Measurements from ENCODE around the gene MTG1.
A peak's percentile ranks its signal among the peaks of the same experiment; 100 is the strongest.
"Not testable (repeated sequence)": the region's sequence is repeated elsewhere in the genome, so short reads cannot be mapped to it uniquely, and the experiment has no call there.

The MTG1 gene

DNA sequence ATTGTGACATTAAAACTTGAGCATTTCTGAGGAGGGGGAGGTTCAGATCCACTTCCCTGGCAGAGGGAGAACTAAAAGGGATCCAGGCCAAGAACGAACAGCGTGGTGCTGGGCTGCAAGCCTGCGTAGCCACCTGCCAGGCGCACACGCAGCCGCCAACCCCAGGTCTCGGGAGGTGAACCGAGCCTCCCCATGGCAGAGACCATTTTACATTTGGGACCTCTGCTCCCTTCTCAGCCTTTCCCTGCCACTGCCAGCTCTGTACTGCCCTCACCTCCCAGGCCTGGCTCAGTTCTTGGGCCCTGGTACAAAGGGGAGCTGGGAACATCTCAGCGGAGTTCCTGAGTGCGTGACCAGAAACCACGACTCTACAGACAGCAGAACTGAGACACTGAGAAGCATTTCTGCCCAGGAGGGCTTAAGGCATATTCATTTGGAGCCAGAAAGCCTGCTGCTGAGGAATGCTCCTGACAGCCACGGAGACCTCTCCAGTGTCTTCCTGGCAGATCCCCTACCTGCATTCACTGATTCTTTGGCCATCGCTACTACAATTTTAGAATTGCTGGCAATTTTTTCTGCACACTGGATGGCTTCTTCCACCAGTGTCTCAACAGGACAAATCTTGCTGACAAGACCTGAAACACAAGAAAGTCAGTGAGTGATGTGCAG is 28.4 kb upstream of the MTG1 start:
- no peak for DNase-seq (ENCODE audit: low read depth)
- H3K4me3 ChIP-seq (ENCODE audit: low read depth, low read length), result no peak overlapping the region
- TF ChIP-seq, protein P1, sequence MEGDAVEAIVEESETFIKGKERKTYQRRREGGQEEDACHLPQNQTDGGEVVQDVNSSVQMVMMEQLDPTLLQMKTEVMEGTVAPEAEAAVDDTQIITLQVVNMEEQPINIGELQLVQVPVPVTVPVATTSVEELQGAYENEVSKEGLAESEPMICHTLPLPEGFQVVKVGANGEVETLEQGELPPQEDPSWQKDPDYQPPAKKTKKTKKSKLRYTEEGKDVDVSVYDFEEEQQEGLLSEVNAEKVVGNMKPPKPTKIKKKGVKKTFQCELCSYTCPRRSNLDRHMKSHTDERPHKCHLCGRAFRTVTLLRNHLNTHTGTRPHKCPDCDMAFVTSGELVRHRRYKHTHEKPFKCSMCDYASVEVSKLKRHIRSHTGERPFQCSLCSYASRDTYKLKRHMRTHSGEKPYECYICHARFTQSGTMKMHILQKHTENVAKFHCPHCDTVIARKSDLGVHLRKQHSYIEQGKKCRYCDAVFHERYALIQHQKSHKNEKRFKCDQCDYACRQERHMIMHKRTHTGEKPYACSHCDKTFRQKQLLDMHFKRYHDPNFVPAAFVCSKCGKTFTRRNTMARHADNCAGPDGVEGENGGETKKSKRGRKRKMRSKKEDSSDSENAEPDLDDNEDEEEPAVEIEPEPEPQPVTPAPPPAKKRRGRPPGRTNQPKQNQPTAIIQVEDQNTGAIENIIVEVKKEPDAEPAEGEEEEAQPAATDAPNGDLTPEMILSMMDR (IDR thresholded peaks at IDR 0.05; ENCODE audit: low read depth, low read length, missing control alignments), result no peak
- in situ Hi-C loops (cut with HindIII; ENCODE audit: low sequenced_read_pairs), result no loop called here

DNA sequence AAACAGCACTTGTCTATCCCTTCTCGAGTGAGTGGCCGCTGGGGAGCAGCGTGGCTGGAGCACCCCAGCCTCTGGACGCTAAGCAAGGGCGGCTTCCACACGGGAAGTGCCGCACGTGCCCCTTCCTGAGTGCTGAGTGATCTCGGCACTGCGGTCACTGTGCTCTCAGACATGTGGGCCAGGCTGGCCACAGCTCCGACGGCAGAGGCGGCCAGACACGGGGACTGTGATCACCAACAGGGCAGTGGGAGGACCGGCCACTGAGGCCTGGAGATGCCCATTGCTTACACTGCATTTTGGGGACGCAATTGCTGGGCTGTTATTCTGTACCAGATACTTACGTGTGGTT is 27.9 kb upstream of the MTG1 start:
- TF ChIP-seq, protein P1 (IDR thresholded peaks at IDR 0.05; ENCODE audit: low read depth, low read length, missing control alignments), result no peak

DNA sequence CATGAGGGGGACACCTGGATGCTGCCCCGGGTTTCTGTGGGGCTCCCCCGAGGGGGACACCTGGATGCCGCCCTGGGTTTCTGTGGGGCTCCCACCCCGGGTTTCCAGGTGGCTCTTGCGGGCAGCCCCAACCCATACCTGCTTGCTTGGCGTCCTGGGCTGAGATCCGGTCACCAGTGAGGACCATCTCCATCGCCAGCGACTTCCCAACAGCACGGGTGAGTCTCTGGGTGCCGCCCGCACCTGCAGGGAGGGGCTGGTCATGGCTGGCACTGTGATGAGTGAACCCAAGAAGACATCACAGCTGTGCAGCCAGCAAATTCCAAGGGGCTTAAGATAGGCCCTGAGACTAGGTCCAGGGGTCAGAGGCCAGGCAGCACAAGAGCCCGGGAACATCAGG is 27.2 kb upstream of the MTG1 start:
- in situ Hi-C loops (cut with HindIII; ENCODE audit: low sequenced_read_pairs), result no loop called here
- DNase-seq (ENCODE audit: low read depth), result no peak
- H3K4me3 ChIP-seq (ENCODE audit: low read depth, low read length), result no peak overlapping the region
- TF ChIP-seq, protein P1 (IDR thresholded peaks at IDR 0.05; ENCODE audit: low read depth, low read length, missing control alignments), result no peak

More for the DNA sequence above, 27.9 kb upstream of the MTG1 start:
- no peak for DNase-seq (ENCODE audit: low read depth)
- no peak overlapping the region for H3K4me3 ChIP-seq (ENCODE audit: low read depth, low read length)
- in situ Hi-C loops (cut with HindIII; ENCODE audit: low sequenced_read_pairs), result no loop called here

DNA sequence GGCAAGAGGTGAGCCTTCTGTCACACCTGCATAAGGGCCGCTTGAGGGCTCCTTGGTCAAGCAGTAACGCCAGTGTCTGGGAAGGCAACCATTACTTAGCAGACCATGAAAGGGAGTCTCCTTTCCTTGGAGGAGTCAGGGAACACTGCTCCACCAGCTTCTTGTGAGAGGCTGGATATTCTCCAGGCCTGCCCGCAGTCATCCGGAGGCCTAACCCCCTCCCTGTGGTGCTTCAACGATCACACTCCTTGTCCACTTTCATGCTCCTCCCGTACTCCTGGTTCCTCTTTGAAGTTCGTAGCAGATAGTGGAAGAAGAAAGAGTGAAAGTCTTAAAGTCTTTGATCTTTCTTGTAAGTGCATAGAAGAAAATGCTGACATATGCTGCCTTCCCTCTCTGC is 26.5 kb upstream of the MTG1 start:
- in situ Hi-C loops (cut with HindIII; ENCODE audit: low sequenced_read_pairs); DNase-seq (ENCODE audit: low read depth); H3K4me3 ChIP-seq (ENCODE audit: low read depth, low read length): not testable (repeated sequence)

DNA sequence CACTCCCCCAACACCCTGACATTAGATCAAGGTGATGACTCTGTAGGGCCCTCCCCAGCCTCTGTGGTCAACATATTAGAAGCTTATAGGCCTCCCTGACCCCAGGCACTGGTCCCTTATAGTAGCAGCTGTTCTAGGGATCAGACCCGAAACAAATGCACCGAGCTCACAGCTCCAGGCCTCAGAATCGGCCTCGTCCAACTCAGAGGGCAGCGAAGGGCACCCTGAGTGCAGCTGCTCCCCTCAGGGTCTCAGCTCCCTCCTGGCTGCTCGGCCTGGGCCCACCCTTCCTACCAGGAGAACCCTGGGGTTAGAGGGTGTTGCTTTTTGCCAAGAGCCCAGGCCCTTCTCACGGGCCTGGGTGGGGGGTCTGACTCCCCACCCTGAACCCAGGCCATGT is 25.8 kb upstream of the MTG1 start:
- no peak overlapping the region for H3K4me3 ChIP-seq (ENCODE audit: low read depth, low read length)
- TF ChIP-seq, protein P1 (IDR thresholded peaks at IDR 0.05; ENCODE audit: low read depth, low read length, missing control alignments), result no peak
- no peak for DNase-seq (ENCODE audit: low read depth)
- in situ Hi-C loops (cut with HindIII; ENCODE audit: low sequenced_read_pairs), result no loop called here

DNA sequence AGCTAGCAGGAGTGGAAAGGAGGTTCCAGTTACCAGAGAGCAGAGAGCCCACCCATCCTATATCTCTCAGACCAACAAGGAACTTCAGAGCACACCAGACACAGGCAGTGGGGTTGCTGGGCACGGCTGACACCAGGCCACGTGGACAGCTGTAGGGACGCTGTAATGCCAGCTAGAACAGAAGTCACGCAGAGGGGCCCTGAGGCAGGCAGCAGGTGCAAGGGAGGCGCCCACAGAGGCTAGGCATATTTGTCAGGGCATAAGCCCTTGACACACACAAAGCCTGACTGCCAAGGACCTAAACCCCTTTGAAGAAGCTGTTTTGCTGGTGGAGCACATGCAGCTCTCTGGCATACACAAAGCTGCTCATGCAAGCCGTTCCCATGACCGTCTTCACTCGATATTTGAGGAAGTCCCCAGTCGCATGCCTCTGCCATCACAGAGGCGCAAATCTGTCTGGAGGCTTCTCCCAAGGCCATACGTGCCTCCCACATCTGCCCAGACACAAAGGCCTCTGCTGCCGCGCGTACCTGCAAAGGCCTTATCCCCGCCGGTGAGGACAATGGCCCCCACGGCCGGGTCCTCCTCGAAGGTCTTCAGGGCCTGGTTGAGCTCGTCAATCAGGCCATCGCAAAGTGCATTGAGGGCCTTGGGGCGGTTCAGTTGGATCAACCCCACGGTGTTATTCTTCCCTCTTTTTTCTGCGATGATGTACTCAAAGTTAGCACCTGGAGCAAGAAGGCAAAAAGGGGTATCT is 23.7 kb upstream of the MTG1 start:
- in situ Hi-C loops (cut with HindIII; ENCODE audit: low sequenced_read_pairs), result no loop called here
- no peak overlapping the region for H3K4me3 ChIP-seq (ENCODE audit: low read depth, low read length)
- TF ChIP-seq, protein P1 (IDR thresholded peaks at IDR 0.05; ENCODE audit: low read depth, low read length, missing control alignments), result no peak

DNA sequence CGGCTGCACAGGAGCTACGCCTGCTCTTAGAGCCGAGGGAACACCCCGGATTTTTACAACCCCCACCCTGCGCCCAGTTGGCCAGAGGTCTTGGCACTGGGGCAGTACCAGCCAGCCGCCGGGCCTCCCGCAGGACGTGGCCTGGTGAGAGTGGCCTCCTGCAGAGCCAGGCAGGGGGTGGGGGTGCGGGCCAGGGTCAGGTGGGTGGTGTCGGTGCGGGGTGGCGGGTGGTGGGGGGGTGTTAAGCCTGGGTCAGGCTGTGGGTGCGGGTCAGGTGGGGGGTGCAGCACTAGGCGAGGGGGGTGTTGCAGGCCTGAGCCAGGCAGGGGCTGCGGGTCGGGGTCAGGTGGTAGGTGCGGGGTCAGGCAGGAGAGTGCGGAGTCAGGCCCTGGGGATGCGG is 21.4 kb upstream of the MTG1 start:
- peak overlapping the region; percentile 68 for H3K4me3 ChIP-seq (ENCODE audit: low read depth, low read length)
- DNase-seq (ENCODE audit: low read depth), result no peak
- in situ Hi-C loops (cut with HindIII; ENCODE audit: low sequenced_read_pairs), result no loop called here
- TF ChIP-seq, protein P1 (IDR thresholded peaks at IDR 0.05; ENCODE audit: low read depth, low read length, missing control alignments), result no peak

More for the DNA sequence above, 23.7 kb upstream of the MTG1 start:
- DNase-seq (ENCODE audit: low read depth), result no peak
